GM18870 (cell line): ENCODE measurements around the gene UBE3B.

Experiments used
- ATAC-seq: cut with Tn5 transposase; IDR thresholded peaks from one replicate; pipeline ENCODE4 v1.9.1; 2021; ENCODE audit warnings: moderate library complexity; ENCODE audit not compliant: unreplicated experiment

Gene UBE3B

GRCh38 chr12:109549613-109550270, 72.3 kb downstream of the UBE3B start:
- ATAC-seq, result no peak

GRCh38 chr12:109550281-109550680, 72.8 kb downstream of the UBE3B start:
- no peak for ATAC-seq

GRCh38 chr12:109551108-109551507, 73.7 kb downstream of the UBE3B start:
- no peak for ATAC-seq

GRCh38 chr12:109552971-109553370, 75.5 kb downstream of the UBE3B start:
- no peak for ATAC-seq

GRCh38 chr12:109553483-109553882, 76.0 kb downstream of the UBE3B start:
- no peak for ATAC-seq

- no peak for ATAC-seq
These were observed 76.6 kb downstream of the UBE3B start for GRCh38 chr12:109553906-109554500.

- no peak for ATAC-seq
These were observed 77.3 kb downstream of the UBE3B start for GRCh38 chr12:109554761-109555160.

GRCh38 chr12:109555431-109556315, 78.2 kb downstream of the UBE3B start:
- ATAC-seq, result no peak

- ATAC-seq, result no peak
These were observed 79.8 kb downstream of the UBE3B start for GRCh38 chr12:109557200-109557599.

- no peak for ATAC-seq
These were observed 80.4 kb downstream of the UBE3B start for GRCh38 chr12:109557805-109558204.

GRCh38 chr12:109558374-109559199, 81.2 kb downstream of the UBE3B start:
- ATAC-seq, result no peak

GRCh38 chr12:109559200-109559505, 81.7 kb downstream of the UBE3B start:
- no peak for ATAC-seq

GRCh38 chr12:109559601-109560000, 82.2 kb downstream of the UBE3B start:
- ATAC-seq, result no peak

- ATAC-seq, result no peak
These were observed 83.7 kb downstream of the UBE3B start for GRCh38 chr12:109560867-109561710.

- ATAC-seq, result no peak
These were observed 84.2 kb downstream of the UBE3B start for GRCh38 chr12:109561711-109562030.

GRCh38 chr12:109562871-109563270, 85.4 kb downstream of the UBE3B start:
- no peak for ATAC-seq

- ATAC-seq, result no peak
These were observed 86.2 kb downstream of the UBE3B start for GRCh38 chr12:109563291-109564284.

GRCh38 chr12:109566424-109566823, 89.0 kb downstream of the UBE3B start:
- no peak for ATAC-seq

- ATAC-seq, result no peak
These were observed 89.9 kb downstream of the UBE3B start for GRCh38 chr12:109567296-109567695.
